Naive thymus-derived CD4-positive, alpha-beta T cell (primary cell): Measurements from ENCODE around the gene RRP1B. TPM values are rescaled to one million over a fixed set of nuclear protein-coding genes. Genes with fewer than 3 reads are reported as not detected.

Experiments used
- ATAC-seq: fragments of 150-1000 bp; cut with Tn5 transposase; 2 replicates; pipeline ENCODE4 v1.10.0; 2021; ENCODE audit warnings: mild to moderate bottlenecking, moderate library complexity
- CTCF ChIA-PET: fragments of 350-600 bp; sonication (Branson Sonifier 250); formaldehyde crosslinking; loops from one replicate; lab custom pipeline; 2021; ENCODE audit warnings: antibody characterized with exemption; lab: Charles Lee
- POLR2A ChIA-PET: fragments of 350-600 bp; sonication (Branson Sonifier 250); formaldehyde crosslinking; loops from one replicate; lab custom pipeline; 2021; ENCODE audit warnings: antibody characterized with exemption, inconsistent platforms; lab: Charles Lee
- DNase-seq, 9 donors: peaks; one replicate each; pipeline versions ENCODE4 v3.0.0 to v3.0.0-alpha.2; 2020 to 2022; ENCODE audit warnings: mixed read lengths in 1 of 9
- H3K27ac ChIP-seq: one replicate; pipeline ENCODE4 v1.7.0; 2013; ENCODE audit warnings: mild to moderate bottlenecking, low read depth, low read length, moderate library complexity
- H3K27me3 ChIP-seq, 2 donors: one replicate each; pipeline ENCODE4 v1.7.0; 2013; ENCODE audit warnings: low read length in 2 of 2, mild to moderate bottlenecking in 2 of 2, moderate library complexity in 2 of 2; ENCODE audit not compliant: control insufficient read depth in 2 of 2, insufficient read depth in 2 of 2
- H3K36me3 ChIP-seq, 3 experiments: 1 replicate in 2 of 3; 2 replicates in 1 of 3; pipeline ENCODE4 v1.7.0; 2013; ENCODE audit warnings: low read length in 3 of 3, mild to moderate bottlenecking in 3 of 3, moderate library complexity in 1 of 3; ENCODE audit not compliant: insufficient read depth in 3 of 3, control insufficient read depth in 2 of 3
- H3K4me1 ChIP-seq, 2 donors: one replicate each; pipeline ENCODE4 v1.7.0; 2013; ENCODE audit warnings: low read length in 2 of 2, mild to moderate bottlenecking in 2 of 2, moderate library complexity in 1 of 2; ENCODE audit not compliant: control insufficient read depth in 2 of 2, insufficient read depth in 2 of 2
- H3K4me3 ChIP-seq: 2 replicates; pipeline ENCODE4 v1.7.0; 2013; ENCODE audit warnings: mild to moderate bottlenecking, low read length
- H3K9me3 ChIP-seq, 3 experiments: 1 replicate in 2 of 3; 2 replicates in 1 of 3; pipeline ENCODE4 v1.7.0; 2013; ENCODE audit warnings: low read length in 3 of 3; ENCODE audit not compliant: control insufficient read depth in 2 of 3
- H3K27ac Mint-ChIP-seq, 9 donors: one replicate each; pipeline ENCODE4 v1.8.0; 2020 to 2022; ENCODE audit warnings: mixed read lengths in 9 of 9, mild to moderate bottlenecking in 8 of 9, moderate library complexity in 5 of 9, inconsistent platforms in 2 of 9
- H3K27me3 Mint-ChIP-seq, 5 donors: one replicate each; pipeline ENCODE4 v1.8.0; 2021 to 2022; ENCODE audit warnings: mixed read lengths in 5 of 5, mild to moderate bottlenecking in 1 of 5
- H3K36me3 Mint-ChIP-seq, 5 donors: one replicate each; pipeline ENCODE4 v1.8.0; 2020 to 2022; ENCODE audit warnings: mixed read lengths in 5 of 5, mild to moderate bottlenecking in 3 of 5, inconsistent platforms in 1 of 5
- H3K4me1 Mint-ChIP-seq, 7 donors: one replicate each; pipeline ENCODE4 v1.8.0; 2020 to 2022; ENCODE audit warnings: mixed read lengths in 7 of 7, mild to moderate bottlenecking in 3 of 7, inconsistent platforms in 1 of 7
- H3K4me3 Mint-ChIP-seq, 10 donors: one replicate each; pipeline ENCODE4 v1.8.0; 2020 to 2022; ENCODE audit warnings: mild to moderate bottlenecking in 10 of 10, mixed read lengths in 10 of 10, moderate library complexity in 6 of 10, inconsistent platforms in 2 of 10
- H3K9me3 Mint-ChIP-seq, 11 donors: one replicate each; pipeline ENCODE4 v1.8.0; 2020 to 2022; ENCODE audit warnings: mixed read lengths in 11 of 11, mild to moderate bottlenecking in 4 of 11, inconsistent platforms in 1 of 11, moderate library complexity in 1 of 11
- intact Hi-C, 2 donors: fragments of 100-400 bp; cut with micrococcal nuclease; formaldehyde crosslinking; loops; one replicate each; pipeline ENCODE4 v1.15.1; 2023
- polyA plus RNA-seq, 2 donors: library from polyadenylated mRNA; unstranded; fragments of 300-500 nt; fragmentation: Illumina TruSeq; gene quantifications; one replicate each; pipeline ENCODE4 v1.2.3, GENCODE V29; 2021
- total RNA-seq, 6 experiments: library from RNA in 5 of 6; stranded (reverse) in 5 of 6; gene quantifications; 1 replicate in 5 of 6; 2 replicates in 1 of 6; pipeline ENCODE4 v1.2.3 and lab custom pipeline; 2021 to 2026

Gene RRP1B
- total and polyA plus RNA-seq, 7 experiments from 2014 or later = 23.9 to 49.3 (median 39.6) TPM

- POLR2A ChIA-PET = interaction anchor here (0.6 kb wide), 1 partner anchor 421 kb away, joined by 4 read pairs; no protein-coding TSS in a partner anchor
- H3K4me3 Mint-ChIP-seq = no peak overlapping the region
- CTCF ChIA-PET = interaction anchor here (0.7 kb wide), 1 partner anchor 1486 kb away, joined by 3 read pairs; no protein-coding TSS in a partner anchor
Measured at GRCh38 chr21:43618940-43619339, 40.4 kb upstream of the RRP1B start.

DNA sequence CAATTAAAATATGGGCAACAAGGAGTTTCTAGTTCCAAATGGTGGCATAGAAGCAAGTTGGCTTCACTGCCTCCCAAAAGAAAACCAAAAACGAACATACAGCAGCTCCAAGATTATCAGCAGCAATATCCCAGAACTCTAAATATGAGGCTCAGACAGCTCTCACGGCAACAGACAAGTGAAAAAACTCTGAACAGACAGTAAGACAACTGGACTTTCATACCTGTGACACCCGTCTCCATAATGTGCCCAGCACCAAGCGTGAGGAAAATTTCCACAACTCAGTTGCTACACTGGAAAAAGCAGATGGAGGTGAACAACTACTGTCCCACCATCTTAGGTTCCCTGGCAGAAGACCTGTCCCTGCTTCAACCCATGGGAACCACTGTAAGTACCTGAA is 40.0 kb upstream of the RRP1B start:
- DNase-seq (no peak), ATAC-seq (no peak)
- POLR2A ChIA-PET = no interaction called here
- H3K27ac Mint-ChIP-seq = no peak overlapping the region
- Histone ChIP-seq H3K9me3 (peaks cover 0 to 5% (median 0%) of the 10 kb centered on the region in 3 experiments), H3K4me1 (no peaks in the 10 kb centered on the region), H3K27ac (no peak overlapping the region), H3K36me3 (no peaks in the 10 kb centered on the region), H3K27me3 (no peaks in the 10 kb centered on the region), H3K4me3 (no peak overlapping the region)
- peaks cover 0 to 4% (median 0%) of the 10 kb centered on the region in 7 donors for H3K4me1 Mint-ChIP-seq
- peaks cover 0 to 22% (median 5%) of the 10 kb centered on the region in 5 donors for H3K27me3 Mint-ChIP-seq
- CTCF ChIA-PET = no interaction called here
- peaks cover 0 to 18% (median 9%) of the 10 kb centered on the region in 11 donors for H3K9me3 Mint-ChIP-seq
- no peak overlapping the region for H3K4me3 Mint-ChIP-seq
- intact Hi-C loops = no loop called here
- H3K36me3 Mint-ChIP-seq = peaks cover 4 to 16% (median 7%) of the 10 kb centered on the region in 5 donors

More at GRCh38 chr21:43618940-43619339, 40.4 kb upstream of the RRP1B start:
- Mint-ChIP-seq H3K36me3 (peaks cover 4 to 16% (median 7%) of the 10 kb centered on the region in 5 donors), H3K27ac (no peak overlapping the region), H3K9me3 (peaks cover 0 to 18% (median 9%) of the 10 kb centered on the region in 11 donors), H3K4me1 (peaks cover 0 to 7% (median 0%) of the 10 kb centered on the region in 7 donors), H3K27me3 (peaks cover 0 to 19% (median 5%) of the 10 kb centered on the region in 5 donors)
- Histone ChIP-seq H3K4me1 (no peaks in the 10 kb centered on the region), H3K27ac (no peak overlapping the region), H3K9me3 (peaks cover 0 to 5% (median 0%) of the 10 kb centered on the region in 3 experiments), H3K27me3 (no peaks in the 10 kb centered on the region), H3K4me3 (no peak overlapping the region), H3K36me3 (no peaks in the 10 kb centered on the region)
- no peak for ATAC-seq
- no peak for DNase-seq
- intact Hi-C loops = no loop called here

DNA sequence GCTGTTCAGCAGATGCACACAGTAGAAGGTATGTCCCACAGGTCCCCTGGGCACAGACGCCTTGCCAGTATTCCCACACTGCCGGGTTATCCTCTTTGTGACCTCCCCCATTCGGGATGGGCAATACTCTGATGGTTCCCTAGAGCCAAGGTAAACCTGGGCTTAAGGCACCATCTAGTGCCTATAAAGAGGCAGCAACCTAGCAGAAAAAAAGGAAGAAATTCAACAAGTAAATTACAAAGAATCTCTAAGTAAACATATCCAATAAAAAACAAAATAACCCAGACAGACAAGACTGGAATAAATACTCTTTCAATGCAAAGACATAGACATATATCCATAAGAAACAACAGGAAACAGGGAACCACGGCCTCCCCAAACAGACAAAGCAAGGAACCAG is 39.5 kb upstream of the RRP1B start:
- no peak overlapping the region for H3K4me3 Mint-ChIP-seq
- POLR2A ChIA-PET = no interaction called here
- H3K27me3 Mint-ChIP-seq = peaks cover 0 to 24% (median 5%) of the 10 kb centered on the region in 5 donors
- peaks cover 0 to 18% (median 9%) of the 10 kb centered on the region in 11 donors for H3K9me3 Mint-ChIP-seq
- no peak overlapping the region for H3K27ac Mint-ChIP-seq
- DNase-seq (no peak), ATAC-seq (no peak)
- Histone ChIP-seq H3K9me3 (peaks cover 0 to 5% (median 0%) of the 10 kb centered on the region in 3 experiments), H3K27ac (no peak overlapping the region), H3K27me3 (no peaks in the 10 kb centered on the region), H3K4me3 (no peak overlapping the region), H3K4me1 (no peaks in the 10 kb centered on the region), H3K36me3 (no peaks in the 10 kb centered on the region)
- CTCF ChIA-PET = no interaction called here
- H3K4me1 Mint-ChIP-seq = peaks cover 0 to 2% (median 0%) of the 10 kb centered on the region in 7 donors
- intact Hi-C loops = no loop called here
- H3K36me3 Mint-ChIP-seq = peaks cover 4 to 16% (median 7%) of the 10 kb centered on the region in 5 donors

DNA sequence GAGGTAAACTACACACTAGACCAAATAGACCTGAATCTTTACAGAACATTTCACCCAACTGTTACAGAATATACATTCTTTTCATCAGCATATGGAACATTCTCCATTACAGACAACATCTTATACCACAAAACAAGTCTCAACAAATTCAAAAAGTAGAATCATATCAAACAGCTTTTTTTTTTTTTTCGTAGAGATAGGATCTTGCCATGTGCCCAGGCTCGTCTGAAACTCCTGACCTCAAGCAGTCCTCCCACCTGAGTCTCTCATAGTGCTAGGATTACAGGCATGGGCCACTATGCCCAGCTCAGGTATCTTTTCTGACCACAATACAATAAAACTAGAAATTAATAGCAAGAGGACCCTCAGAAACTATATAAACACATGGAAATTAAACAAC is 36.6 kb upstream of the RRP1B start:
- ChIA-PET POLR2A (no interaction called here), CTCF (no interaction called here)
- peaks cover 0 to 18% (median 9%) of the 10 kb centered on the region in 11 donors for H3K9me3 Mint-ChIP-seq
- H3K4me1 Mint-ChIP-seq = peaks cover 0 to 2% (median 0%) of the 10 kb centered on the region in 7 donors
- H3K27ac Mint-ChIP-seq = no peak overlapping the region
- H3K36me3 ChIP-seq = no peaks in the 10 kb centered on the region
- ATAC-seq (no peak), DNase-seq (no peak)
- H3K4me3 Mint-ChIP-seq = no peak overlapping the region
- intact Hi-C loops = no loop called here
- peaks cover 0 to 5% (median 0%) of the 10 kb centered on the region in 3 experiments for H3K9me3 ChIP-seq
- H3K4me1 ChIP-seq = no peaks in the 10 kb centered on the region
- H3K36me3 Mint-ChIP-seq = peaks cover 4 to 16% (median 7%) of the 10 kb centered on the region in 5 donors
- H3K4me3 ChIP-seq = no peak overlapping the region
- H3K27me3 ChIP-seq = no peaks in the 10 kb centered on the region
- peaks cover 0 to 38% (median 5%) of the 10 kb centered on the region in 5 donors for H3K27me3 Mint-ChIP-seq
- H3K27ac ChIP-seq = no peak overlapping the region

DNA sequence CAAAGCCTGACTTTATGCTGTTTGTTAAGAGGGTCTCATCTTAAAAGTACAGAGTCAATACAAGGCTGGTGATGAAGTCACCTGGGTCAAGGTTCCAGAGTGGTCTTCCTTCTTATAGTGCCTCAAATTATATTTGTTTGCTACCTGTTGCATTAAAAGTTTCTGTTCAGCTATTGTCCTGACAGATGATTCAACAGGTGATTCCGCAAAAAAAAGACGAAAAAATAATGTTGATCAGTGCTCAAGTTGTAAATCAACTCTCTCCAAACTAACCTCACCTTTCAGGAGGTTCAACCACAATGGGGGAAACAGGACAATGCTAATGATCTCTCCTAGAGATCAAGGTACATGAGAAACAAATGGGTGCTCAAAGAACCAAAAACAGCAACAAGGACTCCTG is 35.8 kb upstream of the RRP1B start:
- peaks cover 0 to 24% (median 9%) of the 10 kb centered on the region in 11 donors for H3K9me3 Mint-ChIP-seq
- H3K4me1 Mint-ChIP-seq = peaks cover 0 to 2% (median 0%) of the 10 kb centered on the region in 7 donors
- H3K36me3 Mint-ChIP-seq = peaks cover 7 to 20% (median 10%) of the 10 kb centered on the region in 5 donors
- H3K27me3 Mint-ChIP-seq = peaks cover 0 to 42% (median 5%) of the 10 kb centered on the region in 5 donors
- H3K9me3 ChIP-seq = peaks cover 0 to 5% (median 0%) of the 10 kb centered on the region in 3 experiments
- POLR2A ChIA-PET = no interaction called here
- H3K27me3 ChIP-seq = no peaks in the 10 kb centered on the region
- no peak for ATAC-seq
- no peak overlapping the region for H3K4me3 Mint-ChIP-seq
- H3K27ac ChIP-seq = no peak overlapping the region
- intact Hi-C loops = no loop called here
- H3K4me3 ChIP-seq = no peak overlapping the region
- DNase-seq = no peak
- H3K4me1 ChIP-seq = no peaks in the 10 kb centered on the region
- CTCF ChIA-PET = no interaction called here
- no peak overlapping the region for H3K27ac Mint-ChIP-seq
- no peaks in the 10 kb centered on the region for H3K36me3 ChIP-seq

DNA sequence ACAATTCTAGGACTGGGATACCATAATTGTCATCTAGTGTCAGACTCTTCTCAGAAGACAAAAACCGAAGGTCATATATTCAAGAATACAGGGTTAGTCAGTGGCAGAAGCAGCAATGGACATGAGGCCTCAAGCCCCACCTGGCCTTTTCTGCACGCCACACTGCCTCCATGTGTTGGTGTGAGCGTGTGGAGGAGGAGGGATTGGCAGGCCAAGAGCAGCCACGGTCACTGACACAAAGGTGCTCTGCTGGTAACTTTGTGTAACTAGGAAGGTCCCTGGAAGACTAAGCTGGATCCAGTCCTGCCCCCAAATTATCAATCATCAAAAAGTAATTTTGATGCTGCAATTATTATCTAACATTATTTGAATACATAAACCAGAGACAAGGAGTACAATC is 35.0 kb upstream of the RRP1B start:
- Histone ChIP-seq H3K4me3 (no peak overlapping the region), H3K36me3 (no peaks in the 10 kb centered on the region), H3K27me3 (no peaks in the 10 kb centered on the region), H3K4me1 (no peaks in the 10 kb centered on the region), H3K27ac (no peak overlapping the region), H3K9me3 (peaks cover 0 to 5% (median 0%) of the 10 kb centered on the region in 3 experiments)
- H3K4me3 Mint-ChIP-seq = no peak overlapping the region
- peaks cover 0 to 2% (median 0%) of the 10 kb centered on the region in 7 donors for H3K4me1 Mint-ChIP-seq
- H3K36me3 Mint-ChIP-seq = peaks cover 7 to 19% (median 11%) of the 10 kb centered on the region in 5 donors
- no peak overlapping the region for H3K27ac Mint-ChIP-seq
- ChIA-PET CTCF (no interaction called here), POLR2A (no interaction called here)
- intact Hi-C loops = no loop called here
- no peak for DNase-seq
- H3K27me3 Mint-ChIP-seq = peaks cover 0 to 43% (median 5%) of the 10 kb centered on the region in 5 donors
- no peak for ATAC-seq
- H3K9me3 Mint-ChIP-seq = peaks cover 0 to 24% (median 9%) of the 10 kb centered on the region in 11 donors

GRCh38 chr21:43626390-43626789 is 33.0 kb upstream of the RRP1B start:
- Histone ChIP-seq H3K27me3 (no peaks in the 10 kb centered on the region), H3K9me3 (no peaks in the 10 kb centered on the region), H3K4me3 (no peak overlapping the region), H3K36me3 (no peaks in the 10 kb centered on the region), H3K27ac (no peak overlapping the region), H3K4me1 (no peaks in the 10 kb centered on the region)
- Mint-ChIP-seq H3K4me3 (no peak overlapping the region), H3K4me1 (peaks cover 0 to 2% (median 0%) of the 10 kb centered on the region in 7 donors), H3K9me3 (peaks cover 0 to 6% (median 0%) of the 10 kb centered on the region in 11 donors), H3K27ac (no peak overlapping the region), H3K27me3 (peaks cover 0 to 52% (median 0%) of the 10 kb centered on the region in 5 donors), H3K36me3 (peaks cover 0 to 13% (median 6%) of the 10 kb centered on the region in 5 donors)
- CTCF ChIA-PET = no interaction called here
- intact Hi-C loops = no loop called here
- DNase-seq = no peak
- ATAC-seq = no peak
- POLR2A ChIA-PET = no interaction called here
